Brain microvascular endothelial cell (primary cell): ENCODE measurements around the gene L3MBTL1.
A peak's percentile ranks its signal among the peaks of the same experiment; 100 is the strongest.

Experiments used
- DNase-seq: peaks from one replicate; pipeline ENCODE4 v3.0.0-alpha.2; 2020
- H3K27ac ChIP-seq: fragments of 250-450 bp; sonication (Bioruptor Pico); 2 replicates; pipeline ENCODE4 v1.5.1; 2020; ENCODE audit warnings: mild to moderate bottlenecking, moderate library complexity
- H3K27me3 ChIP-seq: fragments of 250-450 bp; sonication (Bioruptor Pico); replicated peaks from 2 replicates; pipeline ENCODE4 v1.5.1; 2020; ENCODE audit warnings: mild to moderate bottlenecking
- H3K36me3 ChIP-seq: fragments of 250-450 bp; sonication (Bioruptor Pico); replicated peaks from 2 replicates; pipeline ENCODE4 v1.5.1; 2020; ENCODE audit warnings: mild to moderate bottlenecking
- H3K4me3 ChIP-seq: 2 replicates; pipeline ENCODE4 v1.5.1; 2011; ENCODE audit warnings: low read depth, mild to moderate bottlenecking, control low read depth, low read length, moderate library complexity
- CTCF ChIP-seq: IDR thresholded peaks from 2 replicates; pipeline ENCODE4 v1.5.1; 2011; ENCODE audit warnings: low read depth, mild to moderate bottlenecking, moderate library complexity, low read length, control low read depth, inconsistent platforms; ENCODE audit errors: missing control alignments
- in situ Hi-C: cut with HindIII; loops from 2 replicates; pipeline ENCODE4 v1.10.0; 2017; ENCODE audit warnings: low sequenced_read_pairs, low pct_ligation_motif_present

Gene L3MBTL1

GRCh38 chr20:43559147-43559987 is 51.9 kb downstream of the L3MBTL1 start:
- no peak overlapping the region for H3K27ac ChIP-seq
- TF ChIP-seq CTCF: no peak
- no peaks in the 10 kb centered on the region for H3K27me3 ChIP-seq
- no peaks in the 10 kb centered on the region for H3K36me3 ChIP-seq
- in situ Hi-C loops: no loop called here
- H3K4me3 ChIP-seq: no peak overlapping the region
- DNase-seq: no peak

GRCh38 chr20:43560974-43561373 is 53.5 kb downstream of the L3MBTL1 start:
- in situ Hi-C loops: no loop called here
- H3K36me3 ChIP-seq: no peaks in the 10 kb centered on the region

GRCh38 chr20:43563429-43563828 is 55.9 kb downstream of the L3MBTL1 start:
- DNase-seq: no peak
- in situ Hi-C loops: no loop called here
- TF ChIP-seq CTCF: peak; percentile 41
- no peaks in the 10 kb centered on the region for H3K27me3 ChIP-seq
- no peak overlapping the region for H3K4me3 ChIP-seq
- no peaks in the 10 kb centered on the region for H3K36me3 ChIP-seq
- H3K27ac ChIP-seq: no peak overlapping the region

More at GRCh38 chr20:43560974-43561373, 53.5 kb downstream of the L3MBTL1 start:
- DNase-seq: no peak
- no peak overlapping the region for H3K4me3 ChIP-seq
- no peak for TF ChIP-seq CTCF
- no peak overlapping the region for H3K27ac ChIP-seq
- no peaks in the 10 kb centered on the region for H3K27me3 ChIP-seq

GRCh38 chr20:43563991-43564390 is 56.5 kb downstream of the L3MBTL1 start:
- no peak for DNase-seq
- no peaks in the 10 kb centered on the region for H3K27me3 ChIP-seq
- no peak overlapping the region for H3K4me3 ChIP-seq
- no peak for TF ChIP-seq CTCF
- no peaks in the 10 kb centered on the region for H3K36me3 ChIP-seq
- H3K27ac ChIP-seq: no peak overlapping the region
- in situ Hi-C loops: no loop called here

- DNase-seq: no peak
- no peaks in the 10 kb centered on the region for H3K36me3 ChIP-seq
- no peak for TF ChIP-seq CTCF
- H3K4me3 ChIP-seq: no peak overlapping the region
- no peak overlapping the region for H3K27ac ChIP-seq
- H3K27me3 ChIP-seq: no peaks in the 10 kb centered on the region
- in situ Hi-C loops: no loop called here
Observed at GRCh38 chr20:43564455-43564854, 57.0 kb downstream of the L3MBTL1 start.
